Skeletal muscle satellite cell (primary cell): ENCODE results near the gene PATJ. TPM values are rescaled to one million over a fixed set of nuclear protein-coding genes. Genes with fewer than 3 reads are reported as not detected.
"Not testable (repeated sequence)": the region's sequence is repeated elsewhere in the genome, so short reads cannot be mapped to it uniquely, and the experiment has no call there.

ENCODE experiments used
- H3K27me3 ChIP-seq: 2 replicates; pipeline ENCODE4 v1.7.0; 2013; ENCODE audit warnings: low read length; ENCODE audit not compliant: control insufficient read depth, insufficient read depth
- H3K36me3 ChIP-seq: 2 replicates; pipeline ENCODE4 v1.7.0; 2013; ENCODE audit warnings: mild to moderate bottlenecking, control low read depth, low read length; ENCODE audit not compliant: insufficient read depth
- H3K4me1 ChIP-seq: 2 replicates; pipeline ENCODE4 v1.7.0; 2013; ENCODE audit warnings: low read length; ENCODE audit not compliant: control insufficient read depth, insufficient read depth
- H3K4me2 ChIP-seq: 2 replicates; pipeline ENCODE4 v1.7.0; 2013; ENCODE audit warnings: mild to moderate bottlenecking, low read length
- H3K4me3 ChIP-seq: 2 replicates; pipeline ENCODE4 v1.7.0; 2013; ENCODE audit warnings: low read length
- H3K9ac ChIP-seq: 2 replicates; pipeline ENCODE4 v1.7.0; 2013; ENCODE audit warnings: mild to moderate bottlenecking, low read depth, low read length, moderate library complexity
- H3K9me3 ChIP-seq: replicated peaks from 2 replicates; pipeline ENCODE4 v1.7.0; 2013; ENCODE audit warnings: mild to moderate bottlenecking, control low read depth, low read length
- small RNA-seq: library from RNA; depleted of rRNA; stranded (forward); fragments of <200 nt; gene quantifications from one replicate; pipeline ENCODE3, GENCODE V24; 2012

The PATJ gene

GRCh38 chr1:62210960-62211359, 468.7 kb downstream of the PATJ start:
- H3K27me3 ChIP-seq: no peaks in the 10 kb centered on the region
- H3K9me3 ChIP-seq: peaks cover 9% of the 10 kb centered on the region
- H3K4me1 ChIP-seq: peaks cover 11% of the 10 kb centered on the region

GRCh38 chr1:62212411-62212810, 470.1 kb downstream of the PATJ start:
- H3K9me3 ChIP-seq: peaks cover 9% of the 10 kb centered on the region
- H3K27me3 ChIP-seq: no peaks in the 10 kb centered on the region
- H3K36me3 ChIP-seq: no peaks in the 10 kb centered on the region
- H3K4me1 ChIP-seq: peaks cover 11% of the 10 kb centered on the region
- no peak overlapping the region for H3K4me3 ChIP-seq
- H3K4me2 ChIP-seq: no peak overlapping the region
- no peak overlapping the region for H3K9ac ChIP-seq

More at GRCh38 chr1:62210960-62211359, 468.7 kb downstream of the PATJ start:
- Histone ChIP-seq H3K36me3 (no peaks in the 10 kb centered on the region), H3K4me3 (no peak overlapping the region), H3K9ac (no peak overlapping the region), H3K4me2 (no peak overlapping the region)

GRCh38 chr1:62213075-62213914, 471.0 kb downstream of the PATJ start:
- no peaks in the 10 kb centered on the region for H3K36me3 ChIP-seq
- no peak overlapping the region for H3K4me3 ChIP-seq
- peaks cover 9% of the 10 kb centered on the region for H3K9me3 ChIP-seq
- no peak overlapping the region for H3K4me2 ChIP-seq
- peaks cover 11% of the 10 kb centered on the region for H3K4me1 ChIP-seq
- H3K27me3 ChIP-seq: no peaks in the 10 kb centered on the region
- no peak overlapping the region for H3K9ac ChIP-seq

GRCh38 chr1:62218604-62219003, 476.3 kb downstream of the PATJ start:
- no peaks in the 10 kb centered on the region for H3K9me3 ChIP-seq
- no peak overlapping the region for H3K4me3 ChIP-seq

GRCh38 chr1:62220456-62220855, 478.2 kb downstream of the PATJ start:
- not testable (repeated sequence) for H3K9ac ChIP-seq, H3K9me3 ChIP-seq, H3K4me3 ChIP-seq, H3K36me3 ChIP-seq, H3K4me2 ChIP-seq, H3K4me1 ChIP-seq, H3K27me3 ChIP-seq

More at GRCh38 chr1:62218604-62219003, 476.3 kb downstream of the PATJ start:
- Histone ChIP-seq H3K27me3 (no peaks in the 10 kb centered on the region), H3K4me2 (no peak overlapping the region), H3K4me1 (no peaks in the 10 kb centered on the region), H3K36me3 (no peaks in the 10 kb centered on the region), H3K9ac (no peak overlapping the region)

- Histone ChIP-seq H3K9ac (no peak overlapping the region), H3K4me3 (no peak overlapping the region), H3K9me3 (no peaks in the 10 kb centered on the region), H3K4me1 (no peaks in the 10 kb centered on the region), H3K27me3 (no peaks in the 10 kb centered on the region), H3K36me3 (no peaks in the 10 kb centered on the region), H3K4me2 (no peak overlapping the region)
Observed at GRCh38 chr1:62221171-62221570, 478.9 kb downstream of the PATJ start.

GRCh38 chr1:62222321-62222720, 480.0 kb downstream of the PATJ start:
- Histone ChIP-seq H3K4me1 (no peaks in the 10 kb centered on the region), H3K27me3 (no peaks in the 10 kb centered on the region), H3K9ac (no peak overlapping the region), H3K9me3 (no peaks in the 10 kb centered on the region), H3K4me3 (no peak overlapping the region), H3K4me2 (no peak overlapping the region), H3K36me3 (no peaks in the 10 kb centered on the region)

- Histone ChIP-seq H3K27me3 (no peaks in the 10 kb centered on the region), H3K36me3 (no peaks in the 10 kb centered on the region), H3K4me2 (no peak overlapping the region), H3K9me3 (no peaks in the 10 kb centered on the region), H3K4me1 (peaks cover 4% of the 10 kb centered on the region), H3K4me3 (no peak overlapping the region), H3K9ac (no peak overlapping the region)
Observed at GRCh38 chr1:62224182-62224581, 481.9 kb downstream of the PATJ start.

GRCh38 chr1:62227496-62227895, 485.2 kb downstream of the PATJ start:
- no peaks in the 10 kb centered on the region for H3K9me3 ChIP-seq
- no peaks in the 10 kb centered on the region for H3K36me3 ChIP-seq
- H3K9ac ChIP-seq: no peak overlapping the region
- no peak overlapping the region for H3K4me3 ChIP-seq
- no peaks in the 10 kb centered on the region for H3K27me3 ChIP-seq
- H3K4me1 ChIP-seq: peaks cover 23% of the 10 kb centered on the region
- H3K4me2 ChIP-seq: no peak overlapping the region

Small RNAs within 50 kb of the gene (small RNA-seq; reads per million reads assigned to genes)
- not detected for gene LAMTOR5P1
- gene MIR3116-1: not detected
- not detected for gene RN7SL180P
- not detected for gene RNU6-1177P
- not detected for gene RNU6-414P
